IMR-90 (cell line): ENCODE measurements around the gene CLDN2.

Source experiments
- BHLHE40 ChIP-seq: fragments of 150-350 bp; IDR thresholded peaks from 2 replicates; pipeline ENCODE4 v1.6.1; 2016; ENCODE audit warnings: mild to moderate bottlenecking, low read depth, low read length
- CEBPB ChIP-seq: IDR thresholded peaks from 2 replicates; pipeline ENCODE4 v1.6.1; 2012; ENCODE audit warnings: low read depth, low read length, improper control_type of control experiment
- CTCF ChIP-seq: conservative IDR thresholded peaks from 2 replicates; pipeline ENCODE4 v1.5.1; 2012; ENCODE audit warnings: mild to moderate bottlenecking, low read depth, low read length, improper control_type of control experiment
- MAFK ChIP-seq: IDR thresholded peaks from 2 replicates; pipeline ENCODE4 v1.6.1; 2012; ENCODE audit warnings: low read depth, low read length, improper control_type of control experiment
- POLR2A ChIP-seq: IDR thresholded peaks from 2 replicates; pipeline ENCODE4 v1.6.1; 2012; ENCODE audit warnings: mild to moderate bottlenecking, low read depth, low read length
- RFX5 ChIP-seq: IDR thresholded peaks from 2 replicates; pipeline ENCODE4 v1.8.0; 2012; ENCODE audit warnings: low read depth, mild to moderate bottlenecking, low read length, moderate library complexity
- SMC3 ChIP-seq: fragments of 150-350 bp; IDR thresholded peaks from 2 replicates; pipeline ENCODE4 v1.6.1; 2016; ENCODE audit warnings: low read depth, mild to moderate bottlenecking, antibody characterized with exemption, low read length, moderate library complexity
- TF ChIP-seq, protein P1 (sequence below): fragments of 150-350 bp; IDR thresholded peaks from 2 replicates; pipeline ENCODE4 v1.6.1; 2016; ENCODE audit warnings: low read depth, mild to moderate bottlenecking, low read length, moderate library complexity, borderline replicate concordance

DNA sequence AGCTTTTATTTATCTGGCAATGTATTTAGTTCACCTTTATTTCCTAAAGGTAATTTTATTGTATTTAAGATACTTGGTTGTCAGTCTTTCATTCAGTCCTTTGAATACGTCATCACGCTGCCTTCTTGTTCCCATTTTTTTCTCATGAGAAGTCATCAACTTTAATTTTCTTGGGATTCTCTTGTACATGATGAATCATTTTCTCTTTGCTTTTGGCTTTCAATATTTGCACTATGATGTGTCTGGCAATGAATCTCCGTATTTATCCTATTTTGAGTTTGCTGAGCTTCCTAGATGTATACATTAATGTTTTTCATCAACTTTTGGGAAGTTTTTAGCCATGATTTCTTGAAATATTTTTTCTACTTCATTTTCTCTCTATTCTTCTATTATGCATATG lies 28.4 kb downstream of the CLDN2 start:
- TF ChIP-seq CTCF: no peak
- TF ChIP-seq MAFK: no peak
- TF ChIP-seq CEBPB: no peak
- TF ChIP-seq, protein P1, sequence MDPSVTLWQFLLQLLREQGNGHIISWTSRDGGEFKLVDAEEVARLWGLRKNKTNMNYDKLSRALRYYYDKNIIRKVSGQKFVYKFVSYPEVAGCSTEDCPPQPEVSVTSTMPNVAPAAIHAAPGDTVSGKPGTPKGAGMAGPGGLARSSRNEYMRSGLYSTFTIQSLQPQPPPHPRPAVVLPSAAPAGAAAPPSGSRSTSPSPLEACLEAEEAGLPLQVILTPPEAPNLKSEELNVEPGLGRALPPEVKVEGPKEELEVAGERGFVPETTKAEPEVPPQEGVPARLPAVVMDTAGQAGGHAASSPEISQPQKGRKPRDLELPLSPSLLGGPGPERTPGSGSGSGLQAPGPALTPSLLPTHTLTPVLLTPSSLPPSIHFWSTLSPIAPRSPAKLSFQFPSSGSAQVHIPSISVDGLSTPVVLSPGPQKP: no peak
- TF ChIP-seq POLR2A: no peak
- no peak for TF ChIP-seq BHLHE40
- TF ChIP-seq SMC3: no peak
- TF ChIP-seq RFX5: no peak
